ENCODE data around the gene AHDC1. TPM values are rescaled to one million over a fixed set of nuclear protein-coding genes. Genes with fewer than 3 reads are reported as not detected.

The AHDC1 gene
- total RNA-seq, 1 donor from 2014 or later = 7.0 TPM

- Mint-ChIP-seq H3K27ac (no peak overlapping the region), H3K36me3 (peaks cover 14% of the 10 kb centered on the region), H3K9me3 (no peaks in the 10 kb centered on the region), H3K27me3 (ENCODE audit: insufficient read depth, low read depth) (peaks cover 4% of the 10 kb centered on the region), H3K4me1 (peaks cover 35% of the 10 kb centered on the region), H3K4me3 (no peak overlapping the region)
- Histone ChIP-seq H3K79me2 (ENCODE audit: low read depth) (peaks cover 94% of the 10 kb centered on the region), H2AFZ (replicated peaks) (no peak overlapping the region), H3K4me3 (no peak overlapping the region), H3K36me3 (no peaks in the 10 kb centered on the region), H3K4me2 (no peak overlapping the region), H3F3A (ENCODE audit: low read depth) (peaks cover 15% of the 10 kb centered on the region), H4K20me1 (ENCODE audit: low read depth) (peaks cover 37% of the 10 kb centered on the region), H3K27me3 (no peaks in the 10 kb centered on the region), H3K4me1 (peaks cover 14% of the 10 kb centered on the region), H3K9ac (no peak overlapping the region), H3K9me3 (ENCODE audit: low read depth) (no peaks in the 10 kb centered on the region), H3K27ac (no peak overlapping the region)
- TF ChIP-seq CTCF (IDR thresholded peaks at IDR 0.05) (no peak), EZH2phosphoT487 (IDR thresholded peaks at IDR 0.05) (no peak), EZH2 (IDR thresholded peaks at IDR 0.05) (no peak)
- no peak for DNase-seq (ENCODE audit: low spot score)
Observed at GRCh38 chr1:27485363-27485762, 118.6 kb downstream of the AHDC1 start.

Small RNA genes lying within 50 kb of the gene (small RNA-seq; reads per million reads assigned to genes)
- not detected for gene AL031729.1

Other genes starting within 250 kb of the AHDC1 start
- gene MAP3K6, start 237.2 kb downstream of the AHDC1 start, total RNA-seq (ENCODE audit: low replicate concordance) = 1.9 and 11.7 TPM in 2 replicates
- not detected in 2 replicates for gene FCN3, start 229.3 kb downstream of the AHDC1 start, total RNA-seq (ENCODE audit: low replicate concordance)
- gene CD164L2, start 220.8 kb downstream of the AHDC1 start, total RNA-seq (ENCODE audit: low replicate concordance) = 1.5 and 1.6 TPM in 2 replicates
- gene GPR3, start 211.5 kb downstream of the AHDC1 start, total RNA-seq (ENCODE audit: low replicate concordance) = 3.0 and 3.1 TPM in 2 replicates
- 31.4 and 35.0 TPM in 2 replicates for gene WASF2, start 114.0 kb downstream of the AHDC1 start, total RNA-seq (ENCODE audit: low replicate concordance)
- gene FGR, start 31.0 kb upstream of the AHDC1 start, total RNA-seq (ENCODE audit: low replicate concordance) = not detected in 2 replicates
- 2.4 and 7.2 TPM in 2 replicates for gene IFI6, start 68.0 kb upstream of the AHDC1 start, total RNA-seq (ENCODE audit: low replicate concordance)
- 13.6 and 28.2 TPM in 2 replicates for gene FAM76A, start 121.8 kb upstream of the AHDC1 start, total RNA-seq (ENCODE audit: low replicate concordance)
- gene STX12, start 169.1 kb upstream of the AHDC1 start, total RNA-seq (ENCODE audit: low replicate concordance) = 16.0 and 24.1 TPM in 2 replicates
- 61.2 and 66.3 TPM in 2 replicates for gene PPP1R8, start 226.6 kb upstream of the AHDC1 start, total RNA-seq (ENCODE audit: low replicate concordance)

Data from neural progenitor cell (in vitro differentiated cells).